Hepatocyte (in vitro differentiated cells): ENCODE results near the gene APOB. TPM values are rescaled to one million over a fixed set of nuclear protein-coding genes. Genes with fewer than 3 reads are reported as not detected.

Experiments
- DNase-seq: peaks from one replicate; pipeline ENCODE4 v3.0.0-alpha.2; 2016; ENCODE audit warnings: low spot score
- H2AFZ ChIP-seq: fragments of 200-600 bp; sonication (generic); 2 replicates; pipeline ENCODE4 v1.6.0; 2016; ENCODE audit warnings: antibody characterized with exemption, mild to moderate bottlenecking
- H3K27ac ChIP-seq: fragments of 200-600 bp; sonication (generic); 2 replicates; pipeline ENCODE4 v1.5.1; 2016; ENCODE audit warnings: mild to moderate bottlenecking
- H3K27me3 ChIP-seq: fragments of 200-600 bp; sonication (generic); 2 replicates; pipeline ENCODE4 v1.6.1; 2016
- H3K36me3 ChIP-seq: fragments of 200-600 bp; sonication (generic); replicated peaks from 2 replicates; pipeline ENCODE4 v1.5.1; 2016; ENCODE audit warnings: low read depth; ENCODE audit not compliant: insufficient read depth
- H3K4me1 ChIP-seq: fragments of 200-600 bp; sonication (generic); 2 replicates; pipeline ENCODE4 v1.5.1; 2016; ENCODE audit warnings: mild to moderate bottlenecking, moderate library complexity; ENCODE audit not compliant: insufficient read depth
- H3K4me2 ChIP-seq: fragments of 200-600 bp; sonication (generic); 2 replicates; pipeline ENCODE4 v1.6.0; 2016
- H3K4me3 ChIP-seq: fragments of 200-600 bp; sonication (generic); 2 replicates; pipeline ENCODE4 v1.5.1; 2016; ENCODE audit warnings: mild to moderate bottlenecking
- H3K79me2 ChIP-seq: fragments of 200-600 bp; sonication (generic); 2 replicates; pipeline ENCODE4 v1.6.0; 2017; ENCODE audit warnings: mild to moderate bottlenecking
- H3K9me2 ChIP-seq: fragments of 200-600 bp; sonication (generic); replicated peaks from 2 replicates; pipeline ENCODE4 v1.6.0; 2017; ENCODE audit warnings: mild to moderate bottlenecking; ENCODE audit not compliant: insufficient read depth
- H3K9me3 ChIP-seq: fragments of 200-600 bp; sonication (generic); 2 replicates; pipeline ENCODE4 v1.5.1; 2016; ENCODE audit warnings: low read depth, mild to moderate bottlenecking
- H4K20me1 ChIP-seq: fragments of 200-600 bp; sonication (generic); 2 replicates; pipeline ENCODE4 v1.6.0; 2016; ENCODE audit warnings: mild to moderate bottlenecking; ENCODE audit not compliant: insufficient read depth, poor library complexity, severe bottlenecking
- EZH2 ChIP-seq: fragments of 200-600 bp; sonication (generic); IDR thresholded peaks from 2 replicates; pipeline ENCODE4 v1.6.1; 2016; ENCODE audit warnings: antibody characterized with exemption, mild to moderate bottlenecking, borderline replicate concordance
- EZH2phosphoT487 ChIP-seq: fragments of 200-600 bp; sonication (generic); IDR thresholded peaks from one replicate; pipeline ENCODE4 v1.6.1; 2018; ENCODE audit warnings: antibody characterized with exemption, mild to moderate bottlenecking, low read depth, moderate library complexity; ENCODE audit not compliant: unreplicated experiment, severe bottlenecking
- WGBS: methylation state at CpG from one replicate; pipeline ENCODE4 v1.1.6; 2016; ENCODE audit warnings: low lambda C conversion rate; ENCODE audit errors: missing lambda C conversion rate; 5-methylcytosine and 5-hydroxymethylcytosine counted together
- polyA plus RNA-seq: library from polyadenylated mRNA; unstranded; fragments of >200 nt; fragmentation: Nextera tagmentation; extraction: Ambion mirVana; gene quantifications from 2 replicates; pipeline ENCODE4 v1.2.1, GENCODE V29; 2016
- total RNA-seq: library from RNA; depleted of rRNA; stranded (reverse); fragments of >200 nt; gene quantifications from 2 replicates; pipeline ENCODE4 v1.2.3, GENCODE V29; 2014
- TF ChIP-seq, protein P1 (sequence below): fragments of 200-600 bp; sonication (generic); IDR thresholded peaks from 2 replicates; pipeline ENCODE4 v1.5.1; 2016; ENCODE audit warnings: antibody characterized with exemption, mild to moderate bottlenecking; ENCODE audit not compliant: poor library complexity

Gene APOB
- total and polyA plus RNA-seq, 2 experiments from 2014 or later, result 184 to 814 TPM

DNA sequence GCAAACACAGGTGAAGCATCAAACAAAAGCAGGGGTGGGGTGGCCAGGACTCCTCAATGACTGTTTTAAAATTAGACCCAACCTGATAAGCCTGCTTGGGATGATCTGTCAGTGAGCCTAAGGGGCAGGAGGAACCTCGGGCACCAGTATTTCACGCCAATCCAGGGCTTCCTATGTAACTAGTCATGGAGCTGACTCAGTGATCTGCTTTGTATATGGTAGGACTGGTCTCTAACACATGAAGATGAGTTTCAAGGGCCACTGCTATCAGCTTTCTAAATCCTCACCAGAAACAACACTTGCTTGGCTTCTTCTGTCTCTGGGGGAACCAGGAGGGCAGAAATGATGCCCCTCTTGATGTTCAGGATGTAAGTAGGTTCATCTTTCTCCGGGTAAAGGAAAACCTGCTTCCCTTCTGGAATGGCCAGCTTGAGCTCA lies 6.2 kb downstream of the APOB start:
- H2AFZ ChIP-seq, result no peak overlapping the region
- H3K36me3 ChIP-seq, result no peaks in the 10 kb centered on the region
- no peaks in the 10 kb centered on the region for H4K20me1 ChIP-seq
- no peak for TF ChIP-seq EZH2
- TF ChIP-seq, protein P1, sequence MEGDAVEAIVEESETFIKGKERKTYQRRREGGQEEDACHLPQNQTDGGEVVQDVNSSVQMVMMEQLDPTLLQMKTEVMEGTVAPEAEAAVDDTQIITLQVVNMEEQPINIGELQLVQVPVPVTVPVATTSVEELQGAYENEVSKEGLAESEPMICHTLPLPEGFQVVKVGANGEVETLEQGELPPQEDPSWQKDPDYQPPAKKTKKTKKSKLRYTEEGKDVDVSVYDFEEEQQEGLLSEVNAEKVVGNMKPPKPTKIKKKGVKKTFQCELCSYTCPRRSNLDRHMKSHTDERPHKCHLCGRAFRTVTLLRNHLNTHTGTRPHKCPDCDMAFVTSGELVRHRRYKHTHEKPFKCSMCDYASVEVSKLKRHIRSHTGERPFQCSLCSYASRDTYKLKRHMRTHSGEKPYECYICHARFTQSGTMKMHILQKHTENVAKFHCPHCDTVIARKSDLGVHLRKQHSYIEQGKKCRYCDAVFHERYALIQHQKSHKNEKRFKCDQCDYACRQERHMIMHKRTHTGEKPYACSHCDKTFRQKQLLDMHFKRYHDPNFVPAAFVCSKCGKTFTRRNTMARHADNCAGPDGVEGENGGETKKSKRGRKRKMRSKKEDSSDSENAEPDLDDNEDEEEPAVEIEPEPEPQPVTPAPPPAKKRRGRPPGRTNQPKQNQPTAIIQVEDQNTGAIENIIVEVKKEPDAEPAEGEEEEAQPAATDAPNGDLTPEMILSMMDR, result no peak
- no peak for TF ChIP-seq EZH2phosphoT487
- no peak overlapping the region for H3K4me2 ChIP-seq
- H3K27ac ChIP-seq, result no peak overlapping the region
- H3K9me3 ChIP-seq, result no peaks in the 10 kb centered on the region
- H3K4me3 ChIP-seq, result no peak overlapping the region
- H3K4me1 ChIP-seq, result no peaks in the 10 kb centered on the region
- no peak for DNase-seq
- no peaks in the 10 kb centered on the region for H3K9me2 ChIP-seq
- H3K79me2 ChIP-seq, result no peaks in the 10 kb centered on the region
- no peaks in the 10 kb centered on the region for H3K27me3 ChIP-seq
- 82% methylated on average over 3 of the region's 3 CpGs for WGBS

DNA sequence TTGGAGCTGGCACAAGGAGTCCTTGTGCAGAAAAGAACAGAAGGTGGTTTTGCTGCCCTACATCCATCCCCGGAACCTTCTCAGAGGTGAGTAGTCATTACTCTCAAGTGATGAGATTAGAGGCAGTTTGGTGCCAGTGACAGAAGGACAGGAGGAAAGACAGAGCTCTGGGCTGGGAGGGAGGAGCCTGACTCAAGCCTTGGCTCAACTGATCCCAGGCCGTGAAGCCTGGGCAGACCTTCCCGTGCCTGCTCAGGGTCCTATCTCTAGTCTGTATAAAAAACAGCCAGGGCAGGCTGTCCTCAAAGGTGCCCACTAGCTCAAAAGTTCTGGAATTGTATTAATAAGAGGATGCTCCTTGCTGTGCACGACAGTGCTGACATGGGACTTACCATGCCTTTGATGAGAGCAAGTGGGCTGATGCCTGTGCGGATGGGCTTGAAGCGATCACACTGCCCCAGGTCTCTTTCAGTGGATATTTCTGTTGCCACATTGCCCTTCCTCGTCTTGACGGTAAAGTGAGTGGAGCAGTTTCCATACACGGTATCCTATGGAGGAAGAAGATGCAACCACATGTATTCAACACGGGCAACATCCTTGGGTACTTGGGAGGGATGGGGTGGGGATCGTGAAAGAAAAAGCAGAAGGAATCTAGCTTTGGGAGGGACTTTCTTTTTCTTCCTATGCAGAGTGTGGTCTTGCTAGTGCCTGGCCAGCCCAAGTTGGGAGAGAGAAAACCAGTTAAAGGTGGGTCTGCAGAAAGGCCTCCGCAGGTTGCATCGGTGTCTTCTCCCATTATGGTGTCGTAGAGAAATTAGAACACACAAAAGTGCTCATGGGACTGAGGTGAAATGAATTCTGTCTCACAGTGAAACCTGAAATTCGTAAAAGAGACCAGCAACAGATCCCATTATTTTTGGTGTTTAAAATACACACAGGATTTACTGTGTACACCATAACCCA lies 6.9 kb downstream of the APOB start:
- no peaks in the 10 kb centered on the region for H3K9me2 ChIP-seq
- WGBS, result 91% methylated on average over 15 of the region's 15 CpGs
- TF ChIP-seq, protein P1, result no peak
- no peak for TF ChIP-seq EZH2phosphoT487
- TF ChIP-seq EZH2, result no peak
- H3K9me3 ChIP-seq, result no peaks in the 10 kb centered on the region
- H3K27me3 ChIP-seq, result no peaks in the 10 kb centered on the region
- H3K4me1 ChIP-seq, result no peaks in the 10 kb centered on the region
- no peak overlapping the region for H3K4me3 ChIP-seq
- no peak for DNase-seq
- no peak overlapping the region for H3K27ac ChIP-seq
- no peak overlapping the region for H3K4me2 ChIP-seq
- H2AFZ ChIP-seq, result no peak overlapping the region
- H3K36me3 ChIP-seq, result no peaks in the 10 kb centered on the region
- H3K79me2 ChIP-seq, result no peaks in the 10 kb centered on the region
- no peaks in the 10 kb centered on the region for H4K20me1 ChIP-seq

DNA sequence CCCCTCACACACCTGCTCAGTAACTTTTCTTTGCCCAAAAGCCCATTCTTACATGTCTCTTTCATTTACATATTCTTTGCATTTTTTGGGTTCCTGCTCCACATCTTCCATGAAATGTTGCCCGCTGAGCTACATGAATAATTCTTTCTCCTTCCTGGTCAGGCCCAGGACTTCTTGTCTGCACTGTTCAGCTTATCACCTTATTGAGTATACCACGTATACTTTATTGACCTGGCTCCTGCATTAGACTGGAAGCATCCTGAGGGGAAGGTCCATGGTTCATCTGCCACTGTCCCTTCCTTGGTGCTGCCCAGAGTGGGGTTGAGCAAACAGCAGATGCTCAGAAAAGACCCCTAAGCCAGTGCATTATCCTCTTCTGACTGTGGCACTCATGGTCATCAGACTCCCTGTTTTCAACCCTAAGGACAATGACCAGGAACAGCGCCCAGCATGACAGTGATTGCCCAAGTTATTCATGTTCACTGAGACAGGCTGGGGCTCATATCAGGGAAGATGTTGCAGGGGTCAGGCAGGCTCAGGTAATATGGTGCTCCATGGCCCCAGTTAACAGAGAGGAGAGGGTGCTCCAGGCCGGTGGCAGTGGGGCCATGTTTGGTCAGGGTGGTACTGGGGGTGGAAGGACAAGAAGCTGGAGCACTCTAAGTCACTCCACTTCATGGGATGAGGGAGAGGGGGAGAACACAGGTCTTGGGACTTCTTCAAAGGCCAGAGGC lies 7.7 kb downstream of the APOB start:
- H3K4me2 ChIP-seq, result no peak overlapping the region

More for the DNA sequence above, 7.7 kb downstream of the APOB start:
- Histone ChIP-seq H3K9me2 (no peaks in the 10 kb centered on the region), H3K9me3 (no peaks in the 10 kb centered on the region), H3K4me1 (no peaks in the 10 kb centered on the region), H3K27ac (no peak overlapping the region), H4K20me1 (no peaks in the 10 kb centered on the region), H2AFZ (no peak overlapping the region), H3K79me2 (no peaks in the 10 kb centered on the region), H3K27me3 (no peaks in the 10 kb centered on the region), H3K36me3 (no peaks in the 10 kb centered on the region), H3K4me3 (no peak overlapping the region)
- no peak for DNase-seq
- no peak for TF ChIP-seq EZH2
- TF ChIP-seq EZH2phosphoT487, result no peak
- TF ChIP-seq, protein P1, result no peak
- WGBS, result 91% methylated on average over 4 of the region's 4 CpGs
